Measurements from ENCODE around the gene SLCO3A1.

Gene SLCO3A1

DNA sequence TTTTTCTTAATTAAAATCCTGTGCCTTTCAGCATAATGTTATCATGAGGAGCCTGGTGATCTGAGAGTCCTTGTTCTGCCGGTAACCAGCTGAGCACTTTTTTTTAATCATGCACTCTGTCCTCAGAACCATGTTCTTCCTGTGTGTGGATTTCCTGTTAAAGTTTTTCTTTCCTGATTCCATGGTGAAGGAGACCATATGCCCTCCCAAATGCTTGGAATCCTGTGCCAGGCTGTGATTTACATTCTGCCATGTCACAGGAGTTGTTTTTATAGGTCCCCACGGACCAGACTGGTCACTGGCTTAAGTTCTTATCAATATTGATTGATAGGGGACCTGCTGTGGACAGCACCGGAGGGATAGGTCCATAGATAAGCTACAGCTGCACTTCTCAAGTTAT is 257.8 kb downstream of the SLCO3A1 start:
- DNase-seq = no peak

DNA sequence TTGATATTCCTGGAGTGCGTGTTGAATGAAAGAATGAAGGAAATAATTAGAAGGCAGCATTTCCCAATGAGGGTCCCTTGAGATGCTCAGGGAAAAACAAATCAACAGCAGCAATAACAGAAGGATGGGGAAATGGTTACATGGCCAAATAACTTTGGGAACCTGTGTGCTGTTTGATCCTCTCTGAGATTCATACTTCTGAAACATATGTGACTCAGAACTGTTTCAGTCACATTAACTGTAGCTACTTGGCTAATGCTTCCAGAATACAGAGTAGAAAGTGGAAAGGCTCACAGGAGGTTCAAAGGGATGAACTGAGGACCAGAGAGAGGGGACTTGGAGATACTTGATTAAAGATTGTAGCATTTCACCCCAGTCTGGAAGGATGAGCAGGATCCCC is 258.2 kb downstream of the SLCO3A1 start:
- no peak for DNase-seq

DNA sequence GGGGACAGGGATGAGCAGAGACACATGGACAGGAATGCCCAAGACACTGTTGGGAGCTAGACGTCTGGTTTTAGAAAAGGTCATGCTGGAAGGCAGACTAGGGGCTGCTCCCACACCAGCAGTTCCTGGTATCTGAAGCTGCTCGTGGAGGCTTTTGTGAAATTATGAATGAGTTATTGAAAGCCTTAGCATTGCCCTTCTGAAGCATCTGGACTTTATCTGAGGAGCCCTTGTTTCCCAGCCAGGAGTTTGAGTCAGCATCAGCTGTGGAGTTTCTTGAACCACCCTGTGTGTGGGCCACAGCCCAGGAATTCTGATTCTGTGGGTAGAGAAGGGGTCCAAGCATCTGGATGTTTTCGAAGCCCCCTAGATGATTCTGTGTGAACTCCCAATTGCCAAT is 258.7 kb downstream of the SLCO3A1 start:
- no peak for DNase-seq

DNA sequence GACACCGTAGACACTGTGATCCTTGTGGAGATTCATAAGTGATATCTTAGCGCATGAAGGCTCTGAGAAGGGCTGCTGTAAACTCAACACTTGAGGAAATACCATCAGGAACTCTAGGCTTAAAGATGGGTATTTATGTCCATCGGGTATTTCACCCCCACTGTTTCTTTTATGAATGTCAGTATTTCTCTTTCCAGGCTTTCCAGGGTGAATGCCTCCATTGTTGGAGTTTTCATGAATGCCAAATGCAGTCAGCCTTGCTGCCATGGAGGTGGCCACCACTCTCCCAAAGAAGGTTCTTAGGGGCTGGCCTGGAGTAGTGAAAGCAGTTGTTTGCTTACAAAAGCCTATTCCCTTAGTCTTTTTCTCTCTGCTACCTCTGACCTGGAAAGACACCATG is 259.2 kb downstream of the SLCO3A1 start:
- DNase-seq = no peak

DNA sequence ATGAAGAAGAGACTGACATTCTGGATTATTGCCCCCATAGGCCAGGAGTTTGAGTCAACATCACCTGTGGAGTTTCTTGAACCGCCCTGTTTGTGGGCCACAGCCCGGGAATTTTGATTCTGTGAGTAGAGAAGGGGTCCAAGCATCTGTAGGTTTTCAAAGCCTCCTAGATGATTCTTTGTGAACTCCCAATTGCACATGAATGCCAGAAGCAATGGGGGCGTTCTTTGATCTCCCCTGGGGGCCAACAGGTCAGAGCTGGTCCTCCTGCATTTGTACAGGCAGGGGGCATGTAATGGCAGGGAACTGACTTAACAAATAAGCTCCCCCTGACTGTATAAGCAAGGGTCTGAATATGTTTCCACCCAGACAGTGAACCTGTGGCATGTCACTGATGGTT is 260.3 kb downstream of the SLCO3A1 start:
- no peak for DNase-seq

DNA sequence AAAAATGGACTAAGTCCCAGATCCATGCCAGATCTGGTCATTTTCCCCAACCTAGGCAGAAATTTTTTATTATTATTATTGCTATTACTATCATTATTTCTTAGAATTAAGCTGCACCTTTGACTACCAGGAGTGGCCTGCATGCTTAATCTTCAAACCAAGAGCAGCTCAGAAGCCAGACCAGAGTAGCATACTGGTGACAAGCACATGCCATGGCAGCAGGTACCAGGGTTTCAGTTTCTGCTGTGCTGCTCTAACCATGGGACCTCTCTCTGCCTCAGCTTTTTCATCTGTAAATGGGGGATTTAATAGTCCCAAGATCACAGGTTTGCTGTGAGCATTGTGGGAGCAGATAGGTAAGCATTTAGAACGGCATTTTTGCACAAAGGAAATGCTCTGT is 262.3 kb downstream of the SLCO3A1 start:
- DNase-seq = no peak

DNA sequence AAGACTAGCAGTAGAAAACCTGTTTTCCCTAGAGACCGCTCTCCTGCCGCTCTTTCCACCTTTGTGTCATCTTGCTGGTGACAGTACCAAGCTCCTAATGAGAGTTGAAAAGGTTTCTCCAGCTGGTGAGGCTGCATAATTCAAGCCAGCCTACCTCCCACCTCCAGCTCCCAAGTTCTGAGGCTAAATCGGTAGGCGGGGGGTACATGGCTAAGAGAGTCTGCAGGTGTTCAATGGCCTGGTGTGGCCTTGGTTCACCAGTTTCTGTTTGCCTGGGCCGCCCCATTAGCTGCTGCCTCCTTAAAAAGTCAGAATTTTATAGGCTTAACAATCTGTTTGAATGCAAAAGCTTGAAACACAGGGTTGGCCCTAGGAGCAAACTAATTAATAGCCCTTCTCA is 262.8 kb downstream of the SLCO3A1 start:
- DNase-seq = no peak

DNA sequence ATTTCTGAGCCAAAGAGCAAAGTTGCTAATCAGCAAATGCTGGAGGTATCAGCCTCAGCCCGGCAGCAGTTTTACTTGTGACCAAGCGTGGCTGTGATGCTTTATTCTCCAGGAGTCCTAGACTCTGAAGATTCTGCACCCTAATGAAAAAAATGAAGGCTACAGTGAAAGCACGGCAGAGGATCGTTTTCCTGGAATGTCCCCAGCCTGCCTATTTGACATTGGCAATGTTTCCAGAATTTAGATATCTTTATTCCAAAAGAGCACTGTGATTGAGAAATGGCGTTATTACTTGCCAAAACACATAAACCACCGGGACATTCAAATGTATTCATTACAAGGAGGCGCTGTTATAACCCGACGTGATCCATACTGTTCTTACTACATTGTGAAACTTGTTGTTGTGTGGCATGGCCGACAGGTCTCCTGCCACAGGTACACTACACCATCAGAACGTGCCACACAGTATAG is 263.8 kb downstream of the SLCO3A1 start:
- DNase-seq = no peak

DNA sequence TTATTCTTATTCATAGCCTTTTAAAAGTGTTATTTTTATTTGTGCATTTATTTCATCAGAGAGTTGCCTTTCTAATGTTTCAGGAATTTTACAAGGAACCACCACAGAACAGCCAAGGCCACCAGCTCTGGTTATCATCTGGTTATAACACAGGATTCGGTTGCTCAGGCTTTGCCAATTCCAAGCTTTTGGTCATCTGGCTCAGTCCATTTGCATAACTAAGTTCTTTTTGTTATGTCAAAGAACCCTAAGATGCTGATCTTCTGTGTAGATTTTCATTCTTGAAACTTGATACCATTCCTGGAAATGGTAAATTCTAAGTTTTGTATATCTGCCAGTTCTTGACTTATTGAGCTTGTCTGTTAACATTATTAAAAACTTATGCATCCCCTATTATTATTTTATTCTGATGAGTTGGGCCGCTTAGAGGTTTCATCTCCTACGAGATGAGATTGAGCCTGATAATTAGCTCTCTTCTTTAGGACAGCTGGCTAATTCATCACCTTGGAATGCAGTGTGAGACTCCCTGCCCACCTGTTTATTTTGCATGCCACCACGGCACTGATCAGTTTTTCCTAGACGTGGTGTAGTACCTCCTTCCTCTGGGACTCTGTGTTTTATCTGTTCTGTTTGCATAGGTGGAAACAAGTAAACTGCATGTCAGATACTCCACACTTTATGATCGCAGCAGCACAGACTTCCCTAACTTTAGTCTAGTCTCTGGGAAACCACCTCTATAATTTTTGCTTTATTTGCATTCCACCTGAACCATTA is 264.8 kb downstream of the SLCO3A1 start:
- DNase-seq = no peak

DNA sequence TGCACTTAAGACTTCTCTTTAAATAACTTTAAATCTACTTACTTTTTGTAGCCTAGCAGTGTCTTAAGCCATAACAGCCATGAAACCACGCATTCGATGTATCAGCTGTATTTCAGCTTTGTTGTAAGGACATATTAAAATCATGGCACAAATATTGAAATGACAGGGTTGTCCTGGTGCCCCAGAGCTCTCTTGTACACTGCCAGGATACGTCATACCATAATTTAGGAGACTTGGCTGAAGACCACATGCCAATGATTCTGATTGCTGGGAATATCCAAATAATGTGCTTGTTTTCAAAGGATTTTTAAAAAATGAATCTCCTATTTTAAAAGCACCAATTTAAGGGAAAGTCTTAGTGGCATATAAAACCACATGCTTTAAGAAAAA is 265.4 kb downstream of the SLCO3A1 start:
- DNase-seq = no peak

DNA sequence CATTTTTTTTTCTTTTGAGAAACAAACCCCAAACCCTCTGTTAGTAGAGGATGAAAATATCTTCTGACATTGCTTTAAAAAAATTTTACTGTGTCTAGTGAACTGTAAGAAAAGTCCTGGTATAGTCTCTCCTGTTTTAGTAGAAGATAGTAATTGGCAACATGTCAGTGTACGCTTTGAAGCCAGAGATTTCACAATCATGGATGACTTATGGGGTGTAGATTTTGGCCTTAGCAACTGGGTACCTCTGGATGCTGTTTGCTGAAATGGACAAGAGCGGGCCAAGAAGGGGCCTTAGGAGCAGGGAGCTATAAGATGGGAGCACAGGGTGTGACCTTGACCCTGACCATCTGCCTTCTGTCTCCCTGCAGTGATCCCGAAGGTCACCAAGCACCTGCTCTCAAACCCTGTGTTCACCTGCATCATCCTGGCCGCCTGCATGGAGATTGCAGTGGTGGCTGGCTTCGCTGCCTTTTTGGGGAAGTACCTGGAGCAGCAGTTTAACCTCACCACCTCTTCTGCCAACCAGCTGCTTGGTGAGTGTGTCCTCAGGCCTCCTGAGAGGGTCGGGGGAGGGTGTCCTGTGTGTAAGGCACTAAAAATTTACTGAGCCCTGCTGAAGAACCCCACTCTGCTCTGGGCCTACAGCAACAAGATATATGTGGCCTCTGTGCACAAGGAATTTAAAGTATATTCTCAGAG is 266.7 kb downstream of the SLCO3A1 start:
- no peak for DNase-seq

DNA sequence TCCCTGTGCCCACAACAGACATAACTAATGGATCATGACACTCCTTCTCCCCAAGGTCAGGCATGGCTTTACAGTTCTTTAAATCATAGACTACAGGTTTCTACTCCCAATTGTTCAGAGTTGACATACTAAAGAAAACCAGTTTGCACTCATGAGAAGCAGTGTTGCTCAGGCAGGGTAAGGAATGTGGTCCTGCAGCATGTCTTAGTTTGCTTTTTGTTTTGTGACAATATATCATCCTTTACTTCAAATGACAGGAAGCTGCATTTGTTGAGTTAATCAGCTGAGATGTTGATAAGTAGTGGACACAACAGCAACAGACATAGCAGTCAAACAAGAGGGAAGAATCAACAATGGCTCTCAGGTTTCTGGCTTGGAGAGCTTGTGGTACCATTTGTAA is 267.5 kb downstream of the SLCO3A1 start:
- DNase-seq = no peak

DNA sequence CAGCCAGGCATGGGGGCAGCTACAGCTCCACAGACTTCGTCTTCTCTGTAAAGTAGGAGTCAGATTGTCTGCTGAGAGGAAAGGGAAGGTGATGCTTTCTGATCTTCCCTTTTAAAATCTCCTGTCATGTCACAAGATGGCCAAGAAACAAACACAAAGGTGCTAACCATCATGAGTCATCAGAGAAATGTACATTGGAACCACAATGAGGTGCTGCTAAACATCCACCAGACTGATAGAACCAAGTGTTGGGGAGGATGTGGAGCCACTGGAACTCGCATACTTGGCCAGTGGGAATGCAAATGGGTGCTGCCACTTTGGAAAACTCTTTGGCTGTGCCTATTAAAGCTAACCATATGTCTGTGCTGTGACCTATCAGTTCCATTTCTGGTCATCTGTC is 268.8 kb downstream of the SLCO3A1 start:
- DNase-seq = no peak

DNA sequence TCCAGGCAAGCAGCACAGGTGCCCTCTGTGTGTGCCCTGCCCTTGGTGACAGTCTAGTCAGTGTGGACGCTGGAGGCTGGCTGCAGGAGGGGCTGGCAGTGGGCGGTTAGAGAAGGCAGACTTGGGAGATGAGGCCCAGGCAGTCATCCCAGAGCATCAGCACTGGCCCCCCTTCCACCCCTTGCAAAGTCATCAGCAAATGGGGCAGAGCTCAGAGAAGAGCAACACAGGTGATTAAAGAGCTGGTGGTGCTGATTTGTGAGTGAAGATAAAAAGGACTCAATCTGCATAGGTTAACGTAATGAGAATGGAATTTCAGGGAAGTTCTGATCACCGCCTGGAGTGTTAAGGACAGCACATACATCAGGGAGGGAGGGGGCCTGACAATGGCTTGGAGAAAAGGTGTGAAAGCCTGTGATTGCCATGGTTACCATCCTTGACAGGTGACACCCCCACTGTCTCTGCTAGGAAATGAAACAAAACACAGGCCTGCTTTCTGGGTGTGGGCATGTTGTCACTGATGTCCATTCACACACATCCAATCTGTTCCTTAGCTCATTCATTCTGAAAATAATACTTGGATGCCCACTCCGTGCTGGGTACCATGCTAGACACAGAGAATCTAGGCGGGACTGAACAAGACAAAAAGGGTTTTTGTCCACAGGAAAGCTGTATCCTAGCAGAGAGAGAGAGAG is 270.6 kb downstream of the SLCO3A1 start:
- DNase-seq = no peak

DNA sequence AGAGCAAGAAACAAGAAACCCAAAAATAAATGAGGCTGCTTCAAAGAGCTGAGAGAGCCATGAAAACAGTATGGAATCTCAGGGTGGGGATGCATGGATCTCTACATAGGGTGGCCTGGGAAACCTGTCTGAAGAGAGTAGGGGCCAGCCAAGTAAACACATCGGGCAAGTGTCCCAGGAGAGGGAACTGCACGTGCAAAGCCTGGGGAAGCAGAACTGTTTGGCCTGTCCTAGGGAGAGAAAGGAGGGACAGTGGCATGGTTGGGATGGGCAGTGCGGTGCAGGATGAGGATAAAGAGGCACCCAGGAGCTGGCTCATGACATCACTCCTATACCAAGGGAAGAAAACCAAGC is 271.1 kb downstream of the SLCO3A1 start:
- no peak for DNase-seq

DNA sequence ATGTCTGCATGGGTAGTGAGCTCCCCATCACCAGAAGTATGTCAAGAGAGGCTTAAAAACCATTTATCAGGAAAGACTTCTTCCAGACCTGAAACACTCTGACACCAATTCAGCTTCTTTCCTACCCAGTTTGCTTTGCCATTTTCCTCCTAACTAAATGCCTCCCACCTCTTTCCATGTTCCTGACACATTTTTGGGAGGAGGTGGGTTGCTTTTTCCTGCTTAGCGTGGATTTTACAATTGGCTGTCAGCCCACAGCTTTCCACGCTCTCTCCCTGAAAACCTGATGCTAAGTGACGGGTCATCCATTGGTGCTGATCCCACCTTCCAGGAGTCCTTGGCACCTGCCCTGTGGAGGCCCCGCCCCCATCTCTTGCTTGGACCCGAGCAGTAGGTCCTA is 275.3 kb downstream of the SLCO3A1 start:
- DNase-seq = no peak

DNA sequence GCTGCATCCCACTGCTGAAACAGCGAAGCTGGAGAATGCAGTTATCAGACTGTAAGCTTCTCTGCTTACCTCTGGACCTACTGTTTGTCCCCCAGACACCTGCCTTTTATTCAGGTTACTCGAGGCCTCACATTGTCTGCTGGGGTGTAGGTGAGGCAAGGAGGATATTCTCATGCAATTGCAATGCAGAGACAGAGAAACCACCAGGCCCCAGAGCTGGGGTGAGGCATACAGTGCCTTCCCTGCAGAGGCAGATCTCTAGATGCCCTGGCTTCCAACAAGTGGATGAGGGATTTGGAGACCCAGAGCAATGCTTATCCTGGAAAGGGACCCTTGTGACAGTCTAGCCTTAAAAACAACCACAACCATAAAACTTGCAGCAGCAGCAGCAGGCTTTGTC is 276.7 kb downstream of the SLCO3A1 start:
- no peak for DNase-seq

DNA sequence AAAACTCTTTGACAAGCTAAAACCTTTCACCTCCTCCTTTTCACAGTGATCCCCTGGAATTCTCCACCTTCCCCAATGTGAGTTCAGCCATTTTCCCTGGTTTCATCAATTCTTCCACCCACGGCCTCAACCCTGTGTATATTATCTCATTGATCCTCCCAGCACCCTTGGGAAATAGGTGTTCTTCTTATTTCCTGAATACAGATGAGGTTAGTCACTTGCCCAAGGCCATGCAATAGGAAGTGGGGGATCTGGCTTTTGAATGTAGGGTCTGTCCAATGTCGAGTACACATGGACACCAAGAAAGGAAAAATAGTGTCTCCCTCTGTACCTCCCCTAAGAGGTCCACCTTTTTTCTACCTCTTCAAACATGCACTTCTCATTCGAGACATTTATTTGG is 277.4 kb downstream of the SLCO3A1 start:
- no peak for DNase-seq

DNA sequence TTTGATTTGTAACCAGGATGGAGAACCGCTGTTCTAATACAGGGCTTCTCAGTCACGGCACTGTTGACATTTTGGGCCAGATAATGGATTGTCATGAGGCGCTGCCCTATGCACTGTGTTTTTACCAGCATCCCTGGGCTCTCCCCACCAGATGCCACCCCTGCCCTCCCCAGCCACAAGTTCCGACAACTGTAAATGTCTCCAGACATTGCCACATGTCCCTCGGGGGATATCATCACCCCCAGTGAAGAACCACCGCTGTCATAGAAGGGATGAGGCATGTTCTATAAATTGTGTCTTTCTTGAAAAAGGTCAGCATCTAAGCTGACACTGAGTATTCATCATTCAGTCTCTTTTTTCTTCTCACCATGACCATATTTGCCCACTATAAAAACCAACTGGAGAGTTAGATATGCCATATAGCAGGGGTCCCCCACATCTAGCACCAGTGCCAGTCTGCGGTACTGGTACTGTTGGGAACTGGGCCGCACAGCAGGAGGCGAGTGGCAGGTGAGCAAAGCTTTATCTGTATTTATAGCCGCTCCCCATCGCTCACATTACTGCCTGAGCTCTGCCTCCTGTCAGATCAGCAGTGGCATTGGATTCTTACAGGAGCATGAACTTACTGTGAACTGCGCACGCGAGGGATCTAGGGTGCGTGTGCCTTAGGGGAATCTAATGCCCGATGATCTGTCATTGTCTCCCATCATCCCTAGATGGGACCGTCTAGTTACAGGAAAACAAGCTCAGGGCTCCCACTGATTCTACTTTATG is 279.7 kb downstream of the SLCO3A1 start:
- no peak for DNase-seq

DNA sequence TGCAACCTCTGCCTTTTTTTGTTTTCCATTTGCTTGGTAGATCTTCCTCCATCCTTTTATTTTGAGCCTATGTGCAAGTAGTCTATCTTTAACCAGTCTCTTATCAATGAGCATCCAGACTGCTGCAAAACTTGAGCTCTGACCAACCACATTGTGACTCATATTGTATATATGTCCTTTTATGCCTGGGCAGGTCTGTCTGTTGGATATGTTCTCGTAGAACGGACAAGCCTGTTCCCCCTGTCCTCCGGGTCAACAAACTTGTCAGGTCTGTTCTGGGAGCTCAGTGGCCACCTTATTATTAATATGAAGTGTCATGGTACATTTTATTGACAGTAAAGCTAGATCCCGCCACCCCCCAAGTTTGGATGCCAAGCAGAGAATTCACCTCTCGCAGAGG is 287.3 kb downstream of the SLCO3A1 start:
- DNase-seq = no peak

DNA sequence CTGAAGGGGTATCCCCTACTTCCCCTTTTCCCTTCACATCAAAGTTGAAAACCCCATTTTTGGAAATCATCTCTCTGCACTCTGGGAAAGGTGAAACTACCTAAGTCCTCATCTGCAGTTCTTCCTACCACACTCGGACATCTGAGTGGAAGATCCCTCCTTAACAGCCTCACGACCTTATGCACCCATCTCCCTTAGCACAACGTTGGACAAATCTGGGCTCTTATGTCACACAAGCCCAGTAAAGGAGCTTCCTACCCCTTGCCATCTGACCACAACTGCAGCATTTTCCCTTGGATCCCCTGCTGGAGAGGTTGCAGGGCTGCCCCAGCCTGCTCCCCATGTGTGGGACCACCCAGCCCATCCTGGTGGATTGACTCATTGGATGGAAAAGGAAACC is 288.1 kb downstream of the SLCO3A1 start:
- no peak for DNase-seq

DNA sequence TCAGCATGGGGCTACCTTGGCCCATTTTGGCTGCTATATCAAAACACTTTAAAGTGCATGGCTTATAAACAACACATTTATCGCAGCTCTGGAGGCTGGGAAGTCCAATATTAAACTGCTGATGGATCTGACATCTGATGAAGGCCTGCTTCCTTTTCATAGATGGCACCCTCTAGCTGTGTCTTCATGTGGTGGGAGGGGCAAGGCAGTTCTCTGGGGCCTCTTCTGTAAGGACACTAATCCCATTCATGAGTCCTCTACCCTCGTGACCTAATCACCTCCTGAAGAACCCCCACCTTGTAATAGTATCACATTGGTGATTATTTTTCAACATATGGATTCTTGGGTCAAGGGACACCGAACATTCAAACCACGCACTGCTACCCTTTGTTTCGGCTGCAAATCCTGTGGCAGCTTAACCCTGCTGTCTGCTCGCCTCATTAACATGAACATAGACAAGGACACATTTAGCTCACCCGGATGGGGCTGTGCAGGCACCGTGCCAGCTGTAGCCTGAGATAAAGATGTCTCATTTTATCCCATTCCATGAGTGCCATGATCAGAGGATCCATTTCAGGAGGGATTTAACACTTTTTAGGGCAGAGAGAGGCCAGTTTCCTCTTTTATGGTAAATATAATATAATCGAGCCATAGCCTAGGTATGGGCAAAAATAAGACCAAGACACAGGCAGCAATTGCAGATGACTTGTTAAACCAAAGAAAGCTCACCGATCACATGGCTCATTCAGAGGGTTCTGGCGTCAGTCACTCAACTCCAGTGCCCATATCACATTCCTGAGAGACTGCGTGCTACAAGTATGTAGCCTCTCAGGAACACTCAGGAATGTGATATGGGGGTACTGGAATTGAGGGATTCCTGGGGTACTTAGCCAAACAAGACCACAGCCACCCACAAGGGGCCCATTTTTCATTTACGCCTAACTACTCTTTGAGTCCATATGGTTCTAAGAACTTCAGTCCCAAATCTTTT is 289.0 kb downstream of the SLCO3A1 start:
- DNase-seq = no peak

Measured in NCI-H2107 (cell line).